ENCODE measurements around the gene NOD2. TPM values are rescaled to one million over a fixed set of nuclear protein-coding genes. Genes with fewer than 3 reads are reported as not detected.

The NOD2 gene
- total RNA-seq, 1 donor from 2014 or later: 0.46 TPM

GRCh38 chr16:50722405-50722737 is 29.0 kb downstream of the NOD2 start:
- H3K36me3 ChIP-seq (ENCODE audit: control insufficient read depth, insufficient read depth, low read length): no peaks in the 10 kb centered on the region
- no peak for DNase-seq (ENCODE audit: low read depth)
- TF ChIP-seq, protein P1, sequence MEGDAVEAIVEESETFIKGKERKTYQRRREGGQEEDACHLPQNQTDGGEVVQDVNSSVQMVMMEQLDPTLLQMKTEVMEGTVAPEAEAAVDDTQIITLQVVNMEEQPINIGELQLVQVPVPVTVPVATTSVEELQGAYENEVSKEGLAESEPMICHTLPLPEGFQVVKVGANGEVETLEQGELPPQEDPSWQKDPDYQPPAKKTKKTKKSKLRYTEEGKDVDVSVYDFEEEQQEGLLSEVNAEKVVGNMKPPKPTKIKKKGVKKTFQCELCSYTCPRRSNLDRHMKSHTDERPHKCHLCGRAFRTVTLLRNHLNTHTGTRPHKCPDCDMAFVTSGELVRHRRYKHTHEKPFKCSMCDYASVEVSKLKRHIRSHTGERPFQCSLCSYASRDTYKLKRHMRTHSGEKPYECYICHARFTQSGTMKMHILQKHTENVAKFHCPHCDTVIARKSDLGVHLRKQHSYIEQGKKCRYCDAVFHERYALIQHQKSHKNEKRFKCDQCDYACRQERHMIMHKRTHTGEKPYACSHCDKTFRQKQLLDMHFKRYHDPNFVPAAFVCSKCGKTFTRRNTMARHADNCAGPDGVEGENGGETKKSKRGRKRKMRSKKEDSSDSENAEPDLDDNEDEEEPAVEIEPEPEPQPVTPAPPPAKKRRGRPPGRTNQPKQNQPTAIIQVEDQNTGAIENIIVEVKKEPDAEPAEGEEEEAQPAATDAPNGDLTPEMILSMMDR (IDR thresholded peaks at IDR 0.05; ENCODE audit: insufficient read depth, low read length, poor library complexity, severe bottlenecking): no peak

GRCh38 chr16:50722960-50723359 is 29.6 kb downstream of the NOD2 start:
- DNase-seq (ENCODE audit: low read depth): no peak
- Histone ChIP-seq H3K27me3 (ENCODE audit: control insufficient read depth, insufficient read depth, low read length) (no peaks in the 10 kb centered on the region), H3K36me3 (ENCODE audit: control insufficient read depth, insufficient read depth, low read length) (no peaks in the 10 kb centered on the region), H3K4me3 (ENCODE audit: low read depth, low read length) (no peak overlapping the region)
- TF ChIP-seq, protein P1 (IDR thresholded peaks at IDR 0.05; ENCODE audit: insufficient read depth, low read length, poor library complexity, severe bottlenecking): no peak

More at GRCh38 chr16:50722405-50722737, 29.0 kb downstream of the NOD2 start:
- Histone ChIP-seq H3K4me3 (ENCODE audit: low read depth, low read length) (no peak overlapping the region), H3K27me3 (ENCODE audit: control insufficient read depth, insufficient read depth, low read length) (no peaks in the 10 kb centered on the region)

DNA sequence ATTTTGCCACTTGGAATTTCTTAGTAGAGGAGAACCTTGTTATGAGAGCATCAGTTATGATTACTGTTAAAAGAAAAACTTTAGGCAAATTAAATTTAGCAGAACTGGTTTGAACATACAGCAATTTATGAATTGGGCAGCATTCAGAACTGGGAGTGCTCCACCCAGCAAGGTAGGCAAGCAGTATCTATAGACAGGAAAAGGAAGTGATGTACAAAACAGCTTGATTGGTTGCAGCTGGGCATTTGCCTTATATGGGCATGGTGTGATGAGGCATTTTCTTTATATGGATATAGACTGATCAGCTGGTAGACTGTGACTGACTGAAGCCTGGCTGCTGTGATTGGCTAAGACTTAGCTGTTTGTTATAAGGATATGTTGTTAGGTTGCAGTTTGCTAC is 30.9 kb downstream of the NOD2 start:
- no peak for DNase-seq (ENCODE audit: low read depth)
- no peak overlapping the region for H3K4me3 ChIP-seq (ENCODE audit: low read depth, low read length)
- TF ChIP-seq, protein P1 (IDR thresholded peaks at IDR 0.05; ENCODE audit: insufficient read depth, low read length, poor library complexity, severe bottlenecking): no peak
- no peaks in the 10 kb centered on the region for H3K27me3 ChIP-seq (ENCODE audit: control insufficient read depth, insufficient read depth, low read length)
- no peaks in the 10 kb centered on the region for H3K36me3 ChIP-seq (ENCODE audit: control insufficient read depth, insufficient read depth, low read length)

DNA sequence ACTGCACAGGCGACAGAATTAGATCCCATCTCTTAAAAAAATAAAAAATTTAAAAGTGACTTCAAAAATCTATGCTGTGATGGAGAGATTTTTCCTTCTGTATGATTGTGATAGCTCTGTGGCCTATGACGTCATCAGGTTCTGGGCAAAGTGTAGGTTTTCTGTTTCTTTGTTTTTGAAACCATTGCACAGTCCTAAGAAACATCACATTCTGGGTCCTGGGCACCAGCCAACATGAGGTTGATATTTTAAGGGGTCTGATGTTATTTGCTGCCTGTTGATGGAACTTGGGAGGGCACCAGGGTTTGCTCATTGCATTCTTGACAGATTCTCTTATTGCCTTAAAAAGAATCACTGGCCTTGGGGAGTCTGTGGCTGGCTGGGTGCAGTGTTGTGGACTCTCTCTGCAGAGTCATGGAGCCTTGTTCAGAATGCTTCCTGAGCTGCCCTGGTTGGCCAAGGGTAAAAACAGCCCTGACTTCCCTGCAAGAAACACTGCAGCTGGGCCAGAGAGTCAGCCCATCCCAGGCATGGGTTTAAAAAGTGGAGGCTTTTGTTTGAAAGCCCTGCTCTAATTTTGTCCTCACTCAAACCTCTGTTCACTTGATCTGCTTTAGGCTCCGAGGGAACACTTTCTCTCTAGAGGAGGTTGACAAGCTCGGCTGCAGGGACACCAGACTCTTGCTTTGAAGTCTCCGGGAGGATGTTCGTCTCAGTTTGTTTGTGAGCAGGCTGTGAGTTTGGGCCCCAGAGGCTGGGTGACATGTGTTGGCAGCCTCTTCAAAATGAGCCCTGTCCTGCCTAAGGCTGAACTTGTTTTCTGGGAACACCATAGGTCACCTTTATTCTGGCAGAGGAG is 38.0 kb downstream of the NOD2 start:
- Histone ChIP-seq H3K27me3 (ENCODE audit: control insufficient read depth, insufficient read depth, low read length) (no peaks in the 10 kb centered on the region), H3K4me3 (ENCODE audit: low read depth, low read length) (no peak overlapping the region), H3K36me3 (ENCODE audit: control insufficient read depth, insufficient read depth, low read length) (no peaks in the 10 kb centered on the region)
- TF ChIP-seq, protein P1 (IDR thresholded peaks at IDR 0.05; ENCODE audit: insufficient read depth, low read length, poor library complexity, severe bottlenecking): no peak
- DNase-seq (ENCODE audit: low read depth): no peak

DNA sequence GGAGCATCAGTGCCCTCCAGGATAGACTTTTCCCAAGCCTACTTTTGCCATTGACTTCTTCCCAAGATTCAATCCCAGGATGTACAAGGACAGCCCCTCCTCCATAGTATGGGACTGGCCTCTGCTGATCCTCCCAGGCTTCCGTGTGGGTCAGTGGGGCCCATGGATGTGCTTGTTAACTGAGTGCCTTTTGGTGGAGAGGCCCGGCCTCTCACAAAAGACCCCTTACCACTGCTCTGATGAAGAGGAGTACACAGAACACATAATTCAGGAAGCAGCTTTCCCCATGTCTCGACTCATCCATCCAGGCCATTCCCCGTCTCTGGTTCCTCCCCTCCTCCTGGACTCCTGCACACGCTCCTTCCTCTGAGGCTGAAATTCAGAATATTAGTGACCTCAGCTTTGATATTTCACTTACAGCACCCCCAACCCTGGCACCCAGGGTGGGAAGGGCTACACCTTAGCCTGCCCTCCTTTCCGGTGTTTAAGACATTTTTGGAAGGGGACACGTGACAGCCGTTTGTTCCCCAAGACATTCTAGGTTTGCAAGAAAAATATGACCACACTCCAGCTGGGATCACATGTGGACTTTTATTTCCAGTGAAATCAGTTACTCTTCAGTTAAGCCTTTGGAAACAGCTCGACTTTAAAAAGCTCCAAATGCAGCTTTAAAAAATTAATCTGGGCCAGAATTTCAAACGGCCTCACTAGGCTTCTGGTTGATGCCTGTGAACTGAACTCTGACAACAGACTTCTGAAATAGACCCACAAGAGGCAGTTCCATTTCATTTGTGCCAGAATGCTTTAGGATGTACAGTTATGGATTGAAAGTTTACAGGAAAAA is 38.8 kb downstream of the NOD2 start:
- Histone ChIP-seq H3K27me3 (ENCODE audit: control insufficient read depth, insufficient read depth, low read length) (peaks cover 3% of the 10 kb centered on the region), H3K36me3 (ENCODE audit: control insufficient read depth, insufficient read depth, low read length) (no peaks in the 10 kb centered on the region), H3K4me3 (ENCODE audit: low read depth, low read length) (no peak overlapping the region)
- DNase-seq (ENCODE audit: low read depth): no peak
- TF ChIP-seq, protein P1 (IDR thresholded peaks at IDR 0.05; ENCODE audit: insufficient read depth, low read length, poor library complexity, severe bottlenecking): no peak

Data from kidney epithelial cell (primary cell).